IMR-90 (cell line): ENCODE data around the gene C21orf58. TPM values are rescaled to one million over a fixed set of nuclear protein-coding genes. Genes with fewer than 3 reads are reported as not detected.

Experiments used
- ATAC-seq: fragments of 200-7000 bp; cut with Tn5 transposase; 2 replicates; pipeline ENCODE4 v1.9.1; 2020; ENCODE audit warnings: low read depth, mild to moderate bottlenecking, moderate library complexity
- BruUV-seq: library from RNA; stranded (reverse); fragments of 400-500 nt; replicated peaks from 2 replicates; lab custom pipeline; 2021; lab: Mats Ljungman, UMichigan
- CTCF ChIA-PET: fragments of 300-600 bp; formaldehyde crosslinking; extraction: SDS; loops from one replicate; lab custom pipeline; 2021; ENCODE audit warnings: antibody characterized with exemption; lab: Yijun Ruan, JAX
- POLR2A ChIA-PET: fragments of 300-600 bp; sonication (Branson Sonifier 250); formaldehyde crosslinking; loops from one replicate; lab custom pipeline; 2022; ENCODE audit warnings: antibody characterized with exemption; ENCODE audit not compliant: unreplicated experiment; lab: Charles Lee
- DNase-seq: peaks from one replicate; pipeline ENCODE4 v3.0.0; 2013
- H2AFZ ChIP-seq: replicated peaks from 2 replicates; pipeline ENCODE3; 2013; ENCODE audit warnings: low read length, mild to moderate bottlenecking; ENCODE audit not compliant: poor library complexity
- H2AK5ac ChIP-seq: 2 replicates; pipeline ENCODE4 v1.6.1; 2013; ENCODE audit warnings: low read depth, low read length, inconsistent platforms
- H2AK9ac ChIP-seq: replicated peaks from 2 replicates; pipeline ENCODE3; 2013; ENCODE audit warnings: mild to moderate bottlenecking, low read depth, low read length, moderate library complexity; ENCODE audit not compliant: poor library complexity
- H2BK120ac ChIP-seq: 2 replicates; pipeline ENCODE4 v1.6.1; 2013; ENCODE audit warnings: low read depth, low read length, inconsistent platforms
- H2BK15ac ChIP-seq: 3 replicates; pipeline ENCODE4 v1.6.1; 2013; ENCODE audit warnings: low read depth, low read length, inconsistent platforms
- H2BK20ac ChIP-seq: 2 replicates; pipeline ENCODE4 v1.6.1; 2013; ENCODE audit warnings: low read depth, mild to moderate bottlenecking, inconsistent platforms, low read length, moderate library complexity
- H2BK5ac ChIP-seq: 2 replicates; pipeline ENCODE4 v1.6.1; 2013; ENCODE audit warnings: mild to moderate bottlenecking, low read depth, low read length, inconsistent platforms; ENCODE audit not compliant: poor library complexity, severe bottlenecking
- H3K14ac ChIP-seq: replicated peaks from 2 replicates; pipeline ENCODE4 v1.6.1; 2013; ENCODE audit warnings: low read depth, low read length, inconsistent platforms
- H3K18ac ChIP-seq: 2 replicates; pipeline ENCODE4 v1.6.1; 2013; ENCODE audit warnings: low read depth, low read length, control low read depth
- H3K23ac ChIP-seq: 2 replicates; pipeline ENCODE4 v1.6.1; 2013; ENCODE audit warnings: low read depth, low read length, inconsistent platforms
- H3K27ac ChIP-seq: 2 replicates; pipeline ENCODE4 v1.5.1; 2013; ENCODE audit warnings: mild to moderate bottlenecking, control low read depth, low read length; ENCODE audit not compliant: insufficient read depth
- H3K27me3 ChIP-seq: 2 replicates; pipeline ENCODE4 v1.6.1; 2013; ENCODE audit warnings: low read length; ENCODE audit not compliant: control insufficient read depth, insufficient read depth
- H3K36me3 ChIP-seq: 2 replicates; pipeline ENCODE4 v1.6.1; 2013; ENCODE audit warnings: low read length, mixed read lengths; ENCODE audit not compliant: control insufficient read depth, insufficient read depth
- H3K4ac ChIP-seq: 2 replicates; pipeline ENCODE4 v1.6.1; 2013; ENCODE audit warnings: low read depth, low read length, inconsistent platforms
- H3K4me1 ChIP-seq: 2 replicates; pipeline ENCODE4 v1.6.1; 2013; ENCODE audit warnings: low read length, mixed read lengths; ENCODE audit not compliant: control insufficient read depth, insufficient read depth
- H3K4me2 ChIP-seq: 2 replicates; pipeline ENCODE4 v1.6.1; 2013; ENCODE audit warnings: low read depth, mild to moderate bottlenecking, control low read depth, low read length, moderate library complexity
- H3K4me3 ChIP-seq: 2 replicates; pipeline ENCODE4 v1.5.1; 2013; ENCODE audit warnings: low read depth, mild to moderate bottlenecking, control low read depth, low read length, moderate library complexity; ENCODE audit not compliant: insufficient read depth
- H3K56ac ChIP-seq: 2 replicates; pipeline ENCODE4 v1.6.1; 2013; ENCODE audit warnings: low read length, inconsistent platforms; ENCODE audit not compliant: insufficient read depth; ENCODE audit errors: extremely low read depth
- H3K79me1 ChIP-seq, 2 experiments: 2 replicates each; pipeline ENCODE4 v1.6.1; 2013; ENCODE audit warnings: low read length in 2 of 2, inconsistent platforms in 1 of 2, low read depth in 1 of 2
- H3K9ac ChIP-seq: 2 replicates; pipeline ENCODE4 v1.6.1; 2013; ENCODE audit warnings: low read depth, low read length, control low read depth
- H3K9me1 ChIP-seq: 2 replicates; pipeline ENCODE4 v1.6.1; 2013; ENCODE audit warnings: low read length, inconsistent platforms; ENCODE audit not compliant: insufficient read depth
- H3K9me3 ChIP-seq: 2 replicates; pipeline ENCODE4 v1.6.1; 2013; ENCODE audit warnings: low read length; ENCODE audit not compliant: control insufficient read depth, insufficient read depth
- H4K20me1 ChIP-seq: 2 replicates; pipeline ENCODE4 v1.6.1; 2013; ENCODE audit warnings: low read length, inconsistent platforms; ENCODE audit not compliant: insufficient read depth
- H4K5ac ChIP-seq: 2 replicates; pipeline ENCODE4 v1.6.1; 2013; ENCODE audit warnings: mild to moderate bottlenecking, low read depth, low read length, control low read depth
- H4K8ac ChIP-seq, 2 experiments: 2 replicates each; pipeline ENCODE4 v1.6.1; 2013; ENCODE audit warnings: low read depth in 2 of 2, low read length in 2 of 2, control low read depth in 1 of 2, inconsistent platforms in 1 of 2
- H4K91ac ChIP-seq: 2 replicates; pipeline ENCODE4 v1.6.1; 2013; ENCODE audit warnings: low read depth, low read length, inconsistent platforms; ENCODE audit not compliant: insufficient read depth
- BHLHE40 ChIP-seq: fragments of 150-350 bp; IDR thresholded peaks from 2 replicates; pipeline ENCODE4 v1.6.1; 2016; ENCODE audit warnings: mild to moderate bottlenecking, low read depth, low read length
- CEBPB ChIP-seq: IDR thresholded peaks from 2 replicates; pipeline ENCODE4 v1.6.1; 2012; ENCODE audit warnings: low read depth, low read length, improper control_type of control experiment
- CHD1 ChIP-seq: IDR thresholded peaks from 2 replicates; pipeline ENCODE4 v1.6.1; 2012; ENCODE audit warnings: low read depth, low read length, improper control_type of control experiment
- FOS ChIP-seq: fragments of 150-350 bp; IDR thresholded peaks from 2 replicates; pipeline ENCODE4 v1.6.1; 2016; ENCODE audit warnings: low read depth, low read length
- MAFK ChIP-seq: IDR thresholded peaks from 2 replicates; pipeline ENCODE4 v1.6.1; 2012; ENCODE audit warnings: low read depth, low read length, improper control_type of control experiment
- MAZ ChIP-seq: IDR thresholded peaks from 2 replicates; pipeline ENCODE4 v1.6.1; 2012; ENCODE audit warnings: low read depth, mild to moderate bottlenecking, low read length, improper control_type of control experiment, moderate library complexity, borderline replicate concordance
- MXI1 ChIP-seq: IDR thresholded peaks from 2 replicates; pipeline ENCODE4 v1.6.1; 2012; ENCODE audit warnings: low read depth, mild to moderate bottlenecking, low read length, moderate library complexity, borderline replicate concordance
- POLR2A ChIP-seq: IDR thresholded peaks from 2 replicates; pipeline ENCODE4 v1.6.1; 2012; ENCODE audit warnings: mild to moderate bottlenecking, low read depth, low read length
- RAD21 ChIP-seq: IDR thresholded peaks from 2 replicates; pipeline ENCODE4 v1.6.1; 2012; ENCODE audit warnings: low read length, improper control_type of control experiment
- RFX5 ChIP-seq: IDR thresholded peaks from 2 replicates; pipeline ENCODE4 v1.8.0; 2012; ENCODE audit warnings: low read depth, mild to moderate bottlenecking, low read length, moderate library complexity
- SMC3 ChIP-seq: fragments of 150-350 bp; IDR thresholded peaks from 2 replicates; pipeline ENCODE4 v1.6.1; 2016; ENCODE audit warnings: low read depth, mild to moderate bottlenecking, antibody characterized with exemption, low read length, moderate library complexity
- WGBS, 2 experiments: methylation state at CpG; one replicate each; pipeline versions ENCODE4 v1.1.5 to v1.1.7; 2013; ENCODE audit warnings: missing lambda C conversion rate in 2 of 2; ENCODE audit not compliant: insufficient read length in 1 of 2; ENCODE audit errors: extremely low coverage in 2 of 2; 5-methylcytosine and 5-hydroxymethylcytosine counted together
- dilution Hi-C: fragments of 300-500 bp; cut with HindIII; formaldehyde crosslinking; loops from one replicate; pipeline ENCODE4 v1.14.3; 2018; ENCODE audit warnings: low sequenced_read_pairs; ENCODE audit not compliant: unreplicated experiment
- in situ Hi-C: fragments of 300-500 bp; cut with MboI; formaldehyde crosslinking; loops from 3 replicates; pipeline ENCODE4 v1.14.3; 2019; ENCODE audit warnings: low sequenced_read_pairs, inconsistent platforms, mixed read lengths
- intact Hi-C: fragments of 100-400 bp; cut with micrococcal nuclease; formaldehyde crosslinking; loops from 2 replicates; pipeline ENCODE4 v1.10.0; 2022
- polyA plus RNA-seq, 3 experiments: library from polyadenylated mRNA; depleted of rRNA; stranded (reverse); fragments of >200 nt; gene quantifications; 2 replicates each; pipeline ENCODE4 v1.2.3, GENCODE V29; 2012; ENCODE audit warnings: low replicate concordance in 1 of 3
- total RNA-seq: library from RNA; depleted of rRNA; stranded (reverse); fragments of >200 nt; gene quantifications from 2 replicates; pipeline ENCODE4 v1.2.3, GENCODE V29; 2012
- TF ChIP-seq, protein P1 (sequence below): fragments of 150-350 bp; IDR thresholded peaks from 2 replicates; pipeline ENCODE4 v1.6.1; 2017; ENCODE audit warnings: mild to moderate bottlenecking, antibody characterized with exemption, low read length, low read depth
- TF ChIP-seq, protein P2 (sequence below): conservative IDR thresholded peaks from 2 replicates; pipeline ENCODE4 v1.5.1; 2012; ENCODE audit warnings: mild to moderate bottlenecking, low read depth, low read length, improper control_type of control experiment

C21orf58 gene
- total and polyA plus RNA-seq, 2 of the 4 experiments (the other 2 are of a cell fraction), result 2.7 to 6.2 TPM

DNA sequence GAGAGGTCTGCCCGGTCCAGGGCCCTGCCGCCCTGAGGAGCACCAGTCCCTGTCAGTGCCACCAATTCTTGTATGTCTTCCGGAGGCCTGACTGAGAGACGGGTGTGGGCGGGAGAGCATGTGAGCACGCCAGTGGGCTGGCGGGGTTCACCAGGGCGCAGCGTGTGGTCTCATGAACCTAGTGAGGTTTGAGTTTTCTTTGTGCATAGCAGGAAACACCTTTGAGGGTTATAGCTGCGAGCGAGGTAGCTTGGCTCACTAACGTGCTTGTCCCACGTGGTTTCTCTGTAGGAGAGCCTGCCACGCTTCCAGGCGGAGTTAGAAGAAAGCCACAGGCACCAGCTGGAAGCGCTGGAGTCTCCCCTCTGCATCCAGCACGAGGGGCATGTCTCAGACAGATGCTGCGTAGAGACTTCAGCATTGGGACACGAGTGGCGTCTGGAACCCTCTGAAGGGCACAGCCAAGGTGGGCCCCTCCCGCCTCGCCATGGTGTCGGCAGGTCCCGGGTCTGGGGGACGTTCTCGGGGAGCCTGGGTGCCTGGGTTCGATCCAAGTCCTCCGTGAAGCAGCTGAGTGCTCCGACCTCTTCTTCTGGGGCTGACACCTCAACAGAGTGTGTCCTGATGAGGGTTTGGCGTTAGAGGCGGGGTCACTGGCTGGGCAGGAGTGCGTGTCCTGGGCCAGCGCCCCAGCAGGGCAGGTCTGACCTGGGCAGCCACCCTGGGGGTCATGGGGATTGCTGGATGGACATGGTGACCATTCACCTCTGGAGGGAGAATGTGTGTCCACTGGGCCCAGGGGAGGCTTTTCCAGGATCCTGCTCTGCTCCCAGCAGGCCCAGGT, 31.7 kb upstream of the C21orf58 start (continued):
- TF ChIP-seq, protein P1, sequence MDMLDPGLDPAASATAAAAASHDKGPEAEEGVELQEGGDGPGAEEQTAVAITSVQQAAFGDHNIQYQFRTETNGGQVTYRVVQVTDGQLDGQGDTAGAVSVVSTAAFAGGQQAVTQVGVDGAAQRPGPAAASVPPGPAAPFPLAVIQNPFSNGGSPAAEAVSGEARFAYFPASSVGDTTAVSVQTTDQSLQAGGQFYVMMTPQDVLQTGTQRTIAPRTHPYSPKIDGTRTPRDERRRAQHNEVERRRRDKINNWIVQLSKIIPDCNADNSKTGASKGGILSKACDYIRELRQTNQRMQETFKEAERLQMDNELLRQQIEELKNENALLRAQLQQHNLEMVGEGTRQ, result no peak

DNA sequence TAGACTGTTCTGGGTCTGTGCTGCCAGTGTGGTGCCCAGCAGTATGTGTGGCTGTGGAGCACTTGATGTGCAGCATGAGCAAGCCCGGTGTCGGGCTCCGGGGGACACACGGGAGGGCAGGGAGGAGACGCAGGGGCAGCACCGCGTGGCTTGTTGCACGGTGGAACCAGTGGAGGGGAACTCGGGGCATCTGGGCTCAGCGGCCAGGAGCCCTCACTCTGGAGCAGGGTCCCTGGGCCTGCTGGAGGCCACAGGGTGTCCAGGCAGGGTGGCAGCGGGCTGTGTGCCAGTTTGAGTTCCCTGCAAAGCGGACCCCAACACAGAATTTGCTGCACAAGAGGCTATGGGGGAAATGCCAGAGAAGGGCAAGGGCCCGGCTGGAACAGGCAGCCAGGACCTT, 30.8 kb upstream of the C21orf58 start:
- Histone ChIP-seq H4K20me1 (no peaks in the 10 kb centered on the region; the same call in 1 of the 2 replicates), H4K8ac (no peak overlapping the region), H2BK120ac (no peak overlapping the region), H3K14ac (no peak overlapping the region), H3K18ac (no peak overlapping the region), H2BK15ac (no peak overlapping the region), H3K9me1 (no peaks in the 10 kb centered on the region; the same call in 1 of the 2 replicates), H2AK9ac (no peak overlapping the region), H2AFZ (no peak overlapping the region), H4K5ac (no peak overlapping the region), H3K36me3 (peaks cover 75% of the 10 kb centered on the region), H3K9me3 (no peaks in the 10 kb centered on the region), H3K79me1 (no peaks in the 10 kb centered on the region; a peak in 1 of 4 replicates), H2BK5ac (no peak overlapping the region), H2AK5ac (no peak overlapping the region), H2BK20ac (no peak overlapping the region), H3K4me3 (no peak overlapping the region), H3K4ac (no peak overlapping the region), H3K56ac (no peak overlapping the region), H3K23ac (no peak overlapping the region), H3K9ac (no peak overlapping the region), H3K4me1 (no peaks in the 10 kb centered on the region), H4K91ac (no peak overlapping the region), H3K4me2 (no peak overlapping the region), H3K27me3 (no peaks in the 10 kb centered on the region), H3K27ac (no peak overlapping the region)
- no TSS peak for BruUV-seq
- dilution Hi-C loops, result no loop called here
- ChIA-PET CTCF (no interaction called here), POLR2A (no interaction called here)
- 94% methylated on average over 6 of the region's 13 CpGs; no CpG with 5 or more reads in 1 of the 2 experiments for WGBS, 2 experiments
- in situ Hi-C loops, result no loop called here
- DNase-seq, result no peak
- no peak for ATAC-seq
- intact Hi-C loops, result no loop called here
- TF ChIP-seq CEBPB (no peak), SMC3 (no peak), FOS (no peak), MXI1 (no peak), POLR2A (no peak), RAD21 (no peak), MAZ (no peak), RFX5 (no peak), CHD1 (no peak), MAFK (no peak), BHLHE40 (no peak)
- TF ChIP-seq, protein P2, sequence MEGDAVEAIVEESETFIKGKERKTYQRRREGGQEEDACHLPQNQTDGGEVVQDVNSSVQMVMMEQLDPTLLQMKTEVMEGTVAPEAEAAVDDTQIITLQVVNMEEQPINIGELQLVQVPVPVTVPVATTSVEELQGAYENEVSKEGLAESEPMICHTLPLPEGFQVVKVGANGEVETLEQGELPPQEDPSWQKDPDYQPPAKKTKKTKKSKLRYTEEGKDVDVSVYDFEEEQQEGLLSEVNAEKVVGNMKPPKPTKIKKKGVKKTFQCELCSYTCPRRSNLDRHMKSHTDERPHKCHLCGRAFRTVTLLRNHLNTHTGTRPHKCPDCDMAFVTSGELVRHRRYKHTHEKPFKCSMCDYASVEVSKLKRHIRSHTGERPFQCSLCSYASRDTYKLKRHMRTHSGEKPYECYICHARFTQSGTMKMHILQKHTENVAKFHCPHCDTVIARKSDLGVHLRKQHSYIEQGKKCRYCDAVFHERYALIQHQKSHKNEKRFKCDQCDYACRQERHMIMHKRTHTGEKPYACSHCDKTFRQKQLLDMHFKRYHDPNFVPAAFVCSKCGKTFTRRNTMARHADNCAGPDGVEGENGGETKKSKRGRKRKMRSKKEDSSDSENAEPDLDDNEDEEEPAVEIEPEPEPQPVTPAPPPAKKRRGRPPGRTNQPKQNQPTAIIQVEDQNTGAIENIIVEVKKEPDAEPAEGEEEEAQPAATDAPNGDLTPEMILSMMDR, result no peak
- TF ChIP-seq, protein P1, result no peak
